Neural cell (in vitro differentiated cells): ENCODE measurements around the gene TAF5L.

Experiments
- CTCF ChIP-seq: fragments of 450-650 bp; IDR thresholded peaks from 2 replicates; pipeline ENCODE4 v1.5.1; 2014; ENCODE audit warnings: antibody characterized with exemption, mild to moderate bottlenecking, moderate library complexity; ENCODE audit not compliant: poor library complexity, severe bottlenecking
- EZH2 ChIP-seq: fragments of 200-600, 300-800 bp; shearing (Covaris generic), sonication (generic); IDR thresholded peaks from 2 replicates; pipeline ENCODE4 v1.6.1; 2014; ENCODE audit warnings: antibody characterized with exemption, low read length, borderline replicate concordance, mild to moderate bottlenecking; ENCODE audit not compliant: insufficient read depth, poor library complexity, severe bottlenecking
- POLR2AphosphoS5 ChIP-seq: IDR thresholded peaks from 2 replicates; pipeline ENCODE4 v1.6.1; 2012
- SMC3 ChIP-seq: fragments of 450-650 bp; conservative IDR thresholded peaks from 2 replicates; pipeline ENCODE4 v1.6.1; 2014; ENCODE audit warnings: antibody characterized with exemption, mild to moderate bottlenecking, moderate library complexity; ENCODE audit not compliant: poor library complexity
- TAF1 ChIP-seq: IDR thresholded peaks from 2 replicates; pipeline ENCODE4 v1.6.1; 2012; ENCODE audit warnings: low read depth

GRCh38 chr1:229557200-229557850 is 68.6 kb downstream of the TAF5L start:
- TF ChIP-seq CTCF (no peak), EZH2 (no peak), POLR2AphosphoS5 (no peak), TAF1 (no peak), SMC3 (no peak)
